Body of pancreas (tissue), 4 donors: ENCODE data around the gene CLNK.

Source experiments
- CTCF ChIP-seq, 7 experiments: fragments of 450-650 bp in 4 of 7; fragments of 200-600 bp in 3 of 7; sonication (generic) in 3 of 7; IDR thresholded peaks; one replicate each; pipeline ENCODE4 v1.5.1; 2016 to 2019; ENCODE audit warnings: antibody characterized with exemption in 7 of 7
- POLR2A ChIP-seq, 3 donors: fragments of 450-650 bp; IDR thresholded peaks; one replicate each; pipeline ENCODE4 v1.6.1; 2016; ENCODE audit warnings: antibody characterized with exemption in 3 of 3, mild to moderate bottlenecking in 2 of 3

GRCh38 chr4:10554694-10555093 lies 129.9 kb downstream of the CLNK start:
- peak; percentile 42 to 75 (median 72) for TF ChIP-seq CTCF (IDR thresholded peaks at IDR 0.05)
- no peak for TF ChIP-seq POLR2A (IDR thresholded peaks at IDR 0.05)
